GM23338 (cell line): Measurements from ENCODE around the gene ZNF234. TPM values are rescaled to one million over a fixed set of nuclear protein-coding genes. Genes with fewer than 3 reads are reported as not detected.

Source experiments
- ATAC-seq: fragments of 200-7000 bp; cut with Tn5 transposase; 3 replicates; pipeline ENCODE4 v1.9.1; 2020
- DNase-seq: peaks from one replicate; pipeline ENCODE4 v3.0.0-alpha.2; 2015; ENCODE audit warnings: low spot score
- H2AFZ ChIP-seq: fragments of 200-600 bp; sonication (generic); 2 replicates; pipeline ENCODE4 v1.8.0; 2016; ENCODE audit warnings: antibody characterized with exemption, mild to moderate bottlenecking, moderate library complexity
- H3F3A ChIP-seq: fragments of 200-600 bp; sonication (generic); replicated peaks from 2 replicates; pipeline ENCODE4 v1.8.0; 2017; ENCODE audit warnings: antibody characterized with exemption, mixed run types, low read depth
- H3K27ac ChIP-seq: fragments of 200-600 bp; sonication (generic); 2 replicates; pipeline ENCODE4 v1.6.1; 2016; ENCODE audit warnings: low read depth
- H3K27me3 ChIP-seq: fragments of 200-600 bp; sonication (generic); 2 replicates; pipeline ENCODE4 v1.8.0; 2016; ENCODE audit warnings: mild to moderate bottlenecking, mixed run types, moderate library complexity; ENCODE audit not compliant: insufficient read depth
- H3K36me3 ChIP-seq: fragments of 200-600 bp; sonication (generic); 2 replicates; pipeline ENCODE4 v1.8.0; 2016; ENCODE audit warnings: mild to moderate bottlenecking; ENCODE audit not compliant: insufficient read depth
- H3K4me1 ChIP-seq: fragments of 200-600 bp; sonication (generic); 2 replicates; pipeline ENCODE4 v1.8.0; 2016; ENCODE audit warnings: mild to moderate bottlenecking, moderate library complexity; ENCODE audit not compliant: insufficient read depth
- H3K4me2 ChIP-seq: fragments of 200-600 bp; sonication (generic); 2 replicates; pipeline ENCODE4 v1.7.1; 2017; ENCODE audit warnings: mixed run types
- H3K4me3 ChIP-seq: fragments of 200-600 bp; sonication (generic); 2 replicates; pipeline ENCODE4 v1.6.1; 2016; ENCODE audit warnings: mixed run types
- H3K79me2 ChIP-seq: fragments of 200-600 bp; sonication (generic); replicated peaks from 2 replicates; pipeline ENCODE4 v1.8.0; 2017; ENCODE audit warnings: mild to moderate bottlenecking; ENCODE audit not compliant: insufficient read depth
- H3K9me2 ChIP-seq: fragments of 200-600 bp; sonication (generic); 2 replicates; pipeline ENCODE4 v1.8.0; 2017; ENCODE audit not compliant: insufficient read depth
- H4K20me1 ChIP-seq: fragments of 200-600 bp; sonication (generic); replicated peaks from 2 replicates; pipeline ENCODE4 v1.8.0; 2017; ENCODE audit warnings: mild to moderate bottlenecking; ENCODE audit not compliant: insufficient read depth
- H3K27ac Mint-ChIP-seq: 2 replicates; pipeline ENCODE4 v1.8.0; 2020; ENCODE audit warnings: inconsistent platforms, mild to moderate bottlenecking, moderate library complexity, mixed read lengths
- H3K27me3 Mint-ChIP-seq: 3 replicates; pipeline ENCODE4 v1.8.0; 2022; ENCODE audit warnings: low read depth, mild to moderate bottlenecking, moderate library complexity, mixed read lengths, inconsistent platforms; ENCODE audit not compliant: insufficient read depth, poor library complexity
- H3K36me3 Mint-ChIP-seq: 3 replicates; pipeline ENCODE4 v1.8.0; 2021; ENCODE audit warnings: low read depth, mild to moderate bottlenecking, inconsistent platforms, moderate library complexity, mixed read lengths
- H3K4me1 Mint-ChIP-seq: 3 replicates; pipeline ENCODE4 v1.8.0; 2020; ENCODE audit warnings: mild to moderate bottlenecking, inconsistent platforms, mixed read lengths
- H3K4me3 Mint-ChIP-seq: 3 replicates; pipeline ENCODE4 v1.8.0; 2021; ENCODE audit warnings: moderate library complexity, mild to moderate bottlenecking, inconsistent platforms, mixed read lengths
- H3K9me3 Mint-ChIP-seq: 3 replicates; pipeline ENCODE4 v1.8.0; 2020; ENCODE audit warnings: moderate library complexity, mild to moderate bottlenecking, inconsistent platforms, mixed read lengths
- CREB1 ChIP-seq: fragments of 250-450 bp; sonication (Bioruptor Pico); IDR thresholded peaks from 2 replicates; pipeline ENCODE4 v1.5.0; 2020; ENCODE audit warnings: low read depth, mild to moderate bottlenecking, moderate library complexity
- EZH2 ChIP-seq: fragments of 200-600 bp; sonication (generic); IDR thresholded peaks from one replicate; pipeline ENCODE4 v1.8.0; 2017; ENCODE audit warnings: antibody characterized with exemption, mild to moderate bottlenecking, low read depth; ENCODE audit not compliant: unreplicated experiment
- EZH2phosphoT487 ChIP-seq: fragments of 200-600 bp; sonication (generic); IDR thresholded peaks from one replicate; pipeline ENCODE4 v1.8.1; 2018; ENCODE audit warnings: antibody characterized with exemption; ENCODE audit not compliant: unreplicated experiment
- NANOG ChIP-seq: IDR thresholded peaks from 2 replicates; pipeline ENCODE4 v1.6.1; 2016; ENCODE audit warnings: antibody characterized with exemption, borderline replicate concordance
- POLR2AphosphoS5 ChIP-seq: IDR thresholded peaks from 2 replicates; pipeline ENCODE4 v1.6.1; 2016; ENCODE audit warnings: antibody characterized with exemption, low read depth
- STAT1 ChIP-seq: IDR thresholded peaks from one replicate; pipeline ENCODE4 v1.6.1; 2016; ENCODE audit warnings: antibody characterized with exemption; ENCODE audit not compliant: unreplicated experiment
- polyA plus RNA-seq: library from polyadenylated mRNA; unstranded; fragments of >200 nt; fragmentation: Nextera tagmentation; extraction: Ambion mirVana; gene quantifications from 2 replicates; pipeline ENCODE4 v1.2.1, GENCODE V29; 2016
- total RNA-seq: library from RNA; depleted of rRNA; stranded (reverse); fragments of >200 nt; shearing (Covaris generic); gene quantifications from 2 replicates; pipeline ENCODE4 v1.2.3, GENCODE V29; 2014
- TF ChIP-seq, protein P1 (sequence below): IDR thresholded peaks from one replicate; pipeline ENCODE4 v1.6.1; 2018; ENCODE audit warnings: antibody characterized with exemption; ENCODE audit not compliant: unreplicated experiment
- TF ChIP-seq, protein P2 (sequence below): IDR thresholded peaks from 2 replicates; pipeline ENCODE4 v1.6.1; 2016; ENCODE audit warnings: antibody characterized with exemption
- TF ChIP-seq, protein P3 (sequence below): fragments of 250-450 bp; sonication (Bioruptor Pico); IDR thresholded peaks from 2 replicates; pipeline ENCODE4 v1.5.0; 2020; ENCODE audit warnings: mild to moderate bottlenecking, moderate library complexity

The ZNF234 gene
- total and polyA plus RNA-seq, 2 experiments from 2014 or later: 3.7 to 8.3 TPM

DNA sequence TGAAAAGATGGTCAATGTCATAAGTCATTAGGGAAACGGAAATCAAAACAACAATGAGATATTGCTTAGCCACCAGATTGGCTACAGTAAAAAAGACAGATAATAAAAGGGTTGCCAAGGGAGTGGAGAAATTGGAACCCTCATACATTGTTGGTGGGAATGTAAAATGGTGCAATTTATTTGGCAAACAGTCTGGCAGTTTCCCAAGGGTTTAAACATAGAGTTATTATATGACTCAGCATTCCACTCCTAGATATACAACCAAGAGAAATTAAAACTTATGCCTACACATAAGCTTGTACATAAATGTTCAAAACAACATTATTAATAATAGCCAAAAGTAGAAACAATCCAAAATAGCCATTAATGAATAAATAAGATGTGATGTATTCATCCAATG is 61.1 kb downstream of the ZNF234 start (continued):
- no peak for TF ChIP-seq EZH2phosphoT487
- no peak for TF ChIP-seq STAT1
- TF ChIP-seq, protein P1, sequence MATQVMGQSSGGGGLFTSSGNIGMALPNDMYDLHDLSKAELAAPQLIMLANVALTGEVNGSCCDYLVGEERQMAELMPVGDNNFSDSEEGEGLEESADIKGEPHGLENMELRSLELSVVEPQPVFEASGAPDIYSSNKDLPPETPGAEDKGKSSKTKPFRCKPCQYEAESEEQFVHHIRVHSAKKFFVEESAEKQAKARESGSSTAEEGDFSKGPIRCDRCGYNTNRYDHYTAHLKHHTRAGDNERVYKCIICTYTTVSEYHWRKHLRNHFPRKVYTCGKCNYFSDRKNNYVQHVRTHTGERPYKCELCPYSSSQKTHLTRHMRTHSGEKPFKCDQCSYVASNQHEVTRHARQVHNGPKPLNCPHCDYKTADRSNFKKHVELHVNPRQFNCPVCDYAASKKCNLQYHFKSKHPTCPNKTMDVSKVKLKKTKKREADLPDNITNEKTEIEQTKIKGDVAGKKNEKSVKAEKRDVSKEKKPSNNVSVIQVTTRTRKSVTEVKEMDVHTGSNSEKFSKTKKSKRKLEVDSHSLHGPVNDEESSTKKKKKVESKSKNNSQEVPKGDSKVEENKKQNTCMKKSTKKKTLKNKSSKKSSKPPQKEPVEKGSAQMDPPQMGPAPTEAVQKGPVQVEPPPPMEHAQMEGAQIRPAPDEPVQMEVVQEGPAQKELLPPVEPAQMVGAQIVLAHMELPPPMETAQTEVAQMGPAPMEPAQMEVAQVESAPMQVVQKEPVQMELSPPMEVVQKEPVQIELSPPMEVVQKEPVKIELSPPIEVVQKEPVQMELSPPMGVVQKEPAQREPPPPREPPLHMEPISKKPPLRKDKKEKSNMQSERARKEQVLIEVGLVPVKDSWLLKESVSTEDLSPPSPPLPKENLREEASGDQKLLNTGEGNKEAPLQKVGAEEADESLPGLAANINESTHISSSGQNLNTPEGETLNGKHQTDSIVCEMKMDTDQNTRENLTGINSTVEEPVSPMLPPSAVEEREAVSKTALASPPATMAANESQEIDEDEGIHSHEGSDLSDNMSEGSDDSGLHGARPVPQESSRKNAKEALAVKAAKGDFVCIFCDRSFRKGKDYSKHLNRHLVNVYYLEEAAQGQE: no peak
- TF ChIP-seq, protein P2, sequence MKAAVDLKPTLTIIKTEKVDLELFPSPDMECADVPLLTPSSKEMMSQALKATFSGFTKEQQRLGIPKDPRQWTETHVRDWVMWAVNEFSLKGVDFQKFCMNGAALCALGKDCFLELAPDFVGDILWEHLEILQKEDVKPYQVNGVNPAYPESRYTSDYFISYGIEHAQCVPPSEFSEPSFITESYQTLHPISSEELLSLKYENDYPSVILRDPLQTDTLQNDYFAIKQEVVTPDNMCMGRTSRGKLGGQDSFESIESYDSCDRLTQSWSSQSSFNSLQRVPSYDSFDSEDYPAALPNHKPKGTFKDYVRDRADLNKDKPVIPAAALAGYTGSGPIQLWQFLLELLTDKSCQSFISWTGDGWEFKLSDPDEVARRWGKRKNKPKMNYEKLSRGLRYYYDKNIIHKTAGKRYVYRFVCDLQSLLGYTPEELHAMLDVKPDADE: no peak

DNA sequence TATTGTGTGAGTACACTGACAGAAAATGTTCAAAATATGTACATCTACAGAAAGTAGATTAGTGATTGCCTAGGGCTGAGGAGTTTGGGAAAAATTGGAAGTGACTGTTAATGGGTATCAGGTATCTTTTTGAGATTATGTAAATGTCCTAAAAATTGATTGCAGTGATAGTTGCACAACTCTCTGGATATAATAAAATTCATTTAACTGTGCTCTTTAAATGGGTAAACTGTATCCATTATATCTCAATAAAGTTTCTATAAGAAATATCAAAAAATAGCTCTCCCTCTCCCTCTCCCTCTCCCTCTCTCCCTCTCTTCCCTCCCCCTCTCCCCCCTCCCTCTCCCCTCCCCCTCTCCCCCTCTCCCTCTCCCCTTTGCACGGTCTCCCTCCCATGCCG is 61.6 kb downstream of the ZNF234 start:
- H3K27ac Mint-ChIP-seq: no peak overlapping the region
- H3K9me2 ChIP-seq: peaks cover 8% of the 10 kb centered on the region; the same call in 1 of the 2 replicates
- DNase-seq: no peak
- H3K4me1 ChIP-seq: peaks cover 2% of the 10 kb centered on the region
- no peak overlapping the region for H3K4me2 ChIP-seq
- no peaks in the 10 kb centered on the region for H3F3A ChIP-seq
- no peak overlapping the region for H2AFZ ChIP-seq
- H3K4me1 Mint-ChIP-seq: no peaks in the 10 kb centered on the region
- no peak for ATAC-seq
- H3K27ac ChIP-seq: no peak overlapping the region
- H3K36me3 Mint-ChIP-seq: peaks cover 6% of the 10 kb centered on the region
- peaks cover 6% of the 10 kb centered on the region; the same call in 1 of the 2 replicates for H3K27me3 ChIP-seq
- peaks cover 37% of the 10 kb centered on the region for H3K9me3 Mint-ChIP-seq
- H3K79me2 ChIP-seq: no peaks in the 10 kb centered on the region
- peaks cover 3% of the 10 kb centered on the region; the same call in 1 of the 2 replicates for H3K36me3 ChIP-seq
- H3K4me3 ChIP-seq: no peak overlapping the region
- no peak overlapping the region for H3K4me3 Mint-ChIP-seq
- H4K20me1 ChIP-seq: no peaks in the 10 kb centered on the region
- no peaks in the 10 kb centered on the region for H3K27me3 Mint-ChIP-seq
- TF ChIP-seq, protein P1: no peak
- TF ChIP-seq CREB1 (CRISPR knock-in tag): no peak
- TF ChIP-seq, protein P2: no peak
- TF ChIP-seq EZH2: no peak
- TF ChIP-seq NANOG: no peak
- TF ChIP-seq, protein P3, sequence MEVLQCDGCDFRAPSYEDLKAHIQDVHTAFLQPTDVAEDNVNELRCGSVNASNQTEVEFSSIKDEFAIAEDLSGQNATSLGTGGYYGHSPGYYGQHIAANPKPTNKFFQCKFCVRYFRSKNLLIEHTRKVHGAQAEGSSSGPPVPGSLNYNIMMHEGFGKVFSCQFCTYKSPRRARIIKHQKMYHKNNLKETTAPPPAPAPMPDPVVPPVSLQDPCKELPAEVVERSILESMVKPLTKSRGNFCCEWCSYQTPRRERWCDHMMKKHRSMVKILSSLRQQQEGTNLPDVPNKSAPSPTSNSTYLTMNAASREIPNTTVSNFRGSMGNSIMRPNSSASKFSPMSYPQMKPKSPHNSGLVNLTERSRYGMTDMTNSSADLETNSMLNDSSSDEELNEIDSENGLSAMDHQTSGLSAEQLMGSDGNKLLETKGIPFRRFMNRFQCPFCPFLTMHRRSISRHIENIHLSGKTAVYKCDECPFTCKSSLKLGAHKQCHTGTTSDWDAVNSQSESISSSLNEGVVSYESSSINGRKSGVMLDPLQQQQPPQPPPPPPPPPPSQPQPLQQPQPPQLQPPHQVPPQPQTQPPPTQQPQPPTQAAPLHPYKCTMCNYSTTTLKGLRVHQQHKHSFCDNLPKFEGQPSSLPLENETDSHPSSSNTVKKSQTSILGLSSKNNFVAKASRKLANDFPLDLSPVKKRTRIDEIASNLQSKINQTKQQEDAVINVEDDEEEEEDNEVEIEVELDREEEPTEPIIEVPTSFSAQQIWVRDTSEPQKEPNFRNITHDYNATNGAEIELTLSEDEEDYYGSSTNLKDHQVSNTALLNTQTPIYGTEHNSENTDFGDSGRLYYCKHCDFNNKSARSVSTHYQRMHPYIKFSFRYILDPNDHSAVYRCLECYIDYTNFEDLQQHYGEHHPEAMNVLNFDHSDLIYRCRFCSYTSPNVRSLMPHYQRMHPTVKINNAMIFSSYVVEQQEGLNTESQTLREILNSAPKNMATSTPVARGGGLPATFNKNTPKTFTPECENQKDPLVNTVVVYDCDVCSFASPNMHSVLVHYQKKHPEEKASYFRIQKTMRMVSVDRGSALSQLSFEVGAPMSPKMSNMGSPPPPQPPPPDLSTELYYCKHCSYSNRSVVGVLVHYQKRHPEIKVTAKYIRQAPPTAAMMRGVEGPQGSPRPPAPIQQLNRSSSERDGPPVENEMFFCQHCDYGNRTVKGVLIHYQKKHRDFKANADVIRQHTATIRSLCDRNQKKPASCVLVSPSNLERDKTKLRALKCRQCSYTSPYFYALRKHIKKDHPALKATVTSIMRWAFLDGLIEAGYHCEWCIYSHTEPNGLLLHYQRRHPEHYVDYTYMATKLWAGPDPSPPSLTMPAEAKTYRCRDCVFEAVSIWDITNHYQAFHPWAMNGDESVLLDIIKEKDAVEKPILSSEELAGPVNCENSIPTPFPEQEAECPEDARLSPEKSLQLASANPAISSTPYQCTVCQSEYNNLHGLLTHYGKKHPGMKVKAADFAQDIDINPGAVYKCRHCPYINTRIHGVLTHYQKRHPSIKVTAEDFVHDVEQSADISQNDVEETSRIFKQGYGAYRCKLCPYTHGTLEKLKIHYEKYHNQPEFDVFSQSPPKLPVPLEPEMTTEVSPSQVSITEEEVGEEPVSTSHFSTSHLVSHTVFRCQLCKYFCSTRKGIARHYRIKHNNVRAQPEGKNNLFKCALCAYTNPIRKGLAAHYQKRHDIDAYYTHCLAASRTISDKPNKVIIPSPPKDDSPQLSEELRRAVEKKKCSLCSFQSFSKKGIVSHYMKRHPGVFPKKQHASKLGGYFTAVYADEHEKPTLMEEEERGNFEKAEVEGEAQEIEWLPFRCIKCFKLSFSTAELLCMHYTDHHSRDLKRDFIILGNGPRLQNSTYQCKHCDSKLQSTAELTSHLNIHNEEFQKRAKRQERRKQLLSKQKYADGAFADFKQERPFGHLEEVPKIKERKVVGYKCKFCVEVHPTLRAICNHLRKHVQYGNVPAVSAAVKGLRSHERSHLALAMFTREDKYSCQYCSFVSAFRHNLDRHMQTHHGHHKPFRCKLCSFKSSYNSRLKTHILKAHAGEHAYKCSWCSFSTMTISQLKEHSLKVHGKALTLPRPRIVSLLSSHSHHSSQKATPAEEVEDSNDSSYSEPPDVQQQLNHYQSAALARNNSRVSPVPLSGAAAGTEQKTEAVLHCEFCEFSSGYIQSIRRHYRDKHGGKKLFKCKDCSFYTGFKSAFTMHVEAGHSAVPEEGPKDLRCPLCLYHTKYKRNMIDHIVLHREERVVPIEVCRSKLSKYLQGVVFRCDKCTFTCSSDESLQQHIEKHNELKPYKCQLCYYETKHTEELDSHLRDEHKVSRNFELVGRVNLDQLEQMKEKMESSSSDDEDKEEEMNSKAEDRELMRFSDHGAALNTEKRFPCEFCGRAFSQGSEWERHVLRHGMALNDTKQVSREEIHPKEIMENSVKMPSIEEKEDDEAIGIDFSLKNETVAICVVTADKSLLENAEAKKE (CRISPR knock-in tag): no peak
- no peak for TF ChIP-seq STAT1
- no peak for TF ChIP-seq POLR2AphosphoS5
